Esophagus mucosa (tissue), 1 donor: ENCODE measurements around the gene OCA2. TPM values are rescaled to one million over a fixed set of nuclear protein-coding genes. Genes with fewer than 3 reads are reported as not detected.

Experiments used
- ATAC-seq: fragments of 200-7000 bp; cut with Tn5 transposase; one replicate; pipeline ENCODE4 v1.9.1; 2020
- total RNA-seq: library from RNA; stranded (reverse); gene quantifications from one replicate; pipeline ENCODE4 v1.2.4, GENCODE V29; 2023
- donor health status: DM: yes; HTN: yes; CAD: no.

Gene OCA2
- total RNA-seq, 1 donor from 2014 or later: 1.6 TPM

DNA sequence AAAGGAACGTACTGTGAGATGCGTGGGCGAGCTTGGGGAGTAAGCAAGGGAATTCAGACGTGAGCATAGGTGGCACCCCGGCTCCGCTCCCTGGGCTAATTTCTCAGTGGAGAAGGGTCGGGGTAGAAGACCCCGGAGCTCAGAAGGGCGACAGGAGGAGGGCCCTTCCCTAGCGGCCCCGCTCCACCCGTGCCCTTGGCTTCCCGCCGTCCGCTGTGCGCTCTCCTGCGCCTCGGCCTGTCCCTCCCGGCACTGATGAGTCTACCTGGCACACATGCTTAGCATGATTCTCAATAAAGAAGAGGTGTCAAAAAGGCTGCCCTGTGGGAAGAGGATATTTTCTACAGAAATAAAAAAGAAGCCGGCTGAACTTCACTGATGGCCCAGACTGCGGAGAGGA lies 292.7 kb downstream of the OCA2 start:
- no peak for ATAC-seq

DNA sequence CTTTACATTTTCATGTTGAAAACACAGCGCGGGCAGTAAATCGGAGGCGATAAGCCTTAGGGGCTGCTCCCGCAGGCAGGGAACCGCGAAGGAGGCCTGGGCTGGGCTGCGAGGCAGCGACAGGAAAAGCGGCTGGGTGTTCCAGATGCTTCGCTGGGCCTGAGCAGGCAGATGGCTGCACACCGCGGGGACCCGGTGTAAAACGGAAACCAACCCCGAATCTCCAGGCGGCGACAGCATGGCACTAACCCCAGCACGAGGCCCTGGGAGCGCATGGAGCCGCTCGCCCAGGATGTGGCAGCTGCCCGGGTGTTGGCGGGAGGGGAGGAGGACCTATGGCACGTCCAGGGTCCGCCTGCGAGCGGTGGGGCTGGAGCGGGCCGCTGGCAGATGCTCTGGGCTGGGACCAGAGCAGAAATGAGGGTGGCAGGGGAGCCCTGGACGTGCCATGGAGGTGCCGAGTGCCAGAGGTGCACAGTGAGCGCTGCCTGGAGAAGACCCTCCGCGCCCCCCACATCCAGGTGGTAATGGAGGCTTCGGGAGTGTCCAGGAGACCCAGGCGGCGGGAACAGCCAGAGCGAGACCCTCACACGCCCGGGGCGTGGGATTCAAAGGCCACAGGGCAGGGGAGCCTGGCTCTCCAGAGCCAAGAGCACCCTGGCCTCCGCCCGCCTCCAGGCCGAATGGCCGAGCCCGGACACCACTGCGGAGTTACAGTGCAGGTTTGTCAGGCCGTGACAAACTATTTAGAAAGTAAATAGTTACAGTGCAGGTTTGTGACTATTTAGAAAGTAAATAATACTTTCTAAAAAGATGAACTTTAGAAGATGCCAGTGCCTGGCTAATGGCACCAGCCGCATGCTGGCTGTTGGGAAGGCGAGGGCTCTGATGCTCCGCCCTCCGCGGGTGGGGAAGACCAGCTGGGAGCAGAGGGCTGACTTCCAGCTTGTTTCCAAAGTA lies 293.6 kb downstream of the OCA2 start:
- ATAC-seq: no peak

DNA sequence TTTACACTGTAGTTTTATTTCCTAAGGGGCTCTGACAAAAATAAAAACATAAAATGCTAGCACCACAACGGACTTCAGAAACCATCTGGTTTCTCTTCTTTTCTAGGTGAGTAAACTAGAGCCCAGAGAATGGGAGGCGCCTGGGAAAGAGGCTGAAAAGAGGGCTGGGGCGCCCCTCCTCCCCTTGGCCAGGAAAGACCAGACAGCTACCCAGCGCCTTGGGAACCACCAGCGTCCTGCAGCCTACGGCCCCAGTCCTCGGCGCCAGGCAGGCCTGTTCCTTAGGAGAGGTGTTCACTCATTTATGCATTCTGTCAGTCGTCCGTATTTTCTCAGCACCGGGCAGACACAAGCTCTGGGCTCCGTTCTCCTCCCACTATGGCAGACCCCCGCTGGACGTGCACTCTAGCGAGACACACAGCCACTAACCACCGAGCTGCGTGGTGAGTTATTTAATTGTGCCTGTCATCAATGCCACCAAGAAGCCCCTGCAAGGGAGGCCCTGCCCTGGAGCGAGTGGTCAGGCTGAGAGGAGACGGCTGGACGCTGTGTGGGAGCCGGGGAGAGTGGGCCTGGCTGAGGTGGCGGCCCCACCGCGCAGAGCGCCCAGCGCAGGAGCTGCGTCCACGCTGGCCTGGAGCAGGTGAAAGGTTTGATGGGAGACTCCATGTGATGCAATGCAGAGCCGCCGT lies 294.4 kb downstream of the OCA2 start:
- no peak for ATAC-seq

DNA sequence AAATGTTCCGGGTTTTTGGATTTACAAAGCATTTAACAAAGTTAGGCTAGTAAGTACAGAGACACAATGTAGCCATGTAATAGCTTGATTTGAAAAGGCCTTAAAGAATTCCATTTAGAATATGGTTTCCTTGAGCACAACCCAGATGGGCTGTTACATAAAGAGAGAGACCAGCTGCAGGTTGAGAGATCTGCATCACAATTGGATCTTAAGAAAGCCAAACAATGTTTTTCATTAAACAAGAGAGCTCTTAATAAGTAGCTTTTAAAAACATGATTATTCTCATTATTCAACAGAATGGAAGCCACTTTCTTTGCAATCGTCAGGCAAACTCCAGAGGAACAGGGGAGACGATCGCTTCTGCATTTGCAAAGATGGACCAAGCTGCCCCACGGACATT lies 300.3 kb downstream of the OCA2 start:
- no peak for ATAC-seq

- no peak for ATAC-seq
Observed at GRCh38 chr15:27797765-27798164, 301.4 kb downstream of the OCA2 start.

DNA sequence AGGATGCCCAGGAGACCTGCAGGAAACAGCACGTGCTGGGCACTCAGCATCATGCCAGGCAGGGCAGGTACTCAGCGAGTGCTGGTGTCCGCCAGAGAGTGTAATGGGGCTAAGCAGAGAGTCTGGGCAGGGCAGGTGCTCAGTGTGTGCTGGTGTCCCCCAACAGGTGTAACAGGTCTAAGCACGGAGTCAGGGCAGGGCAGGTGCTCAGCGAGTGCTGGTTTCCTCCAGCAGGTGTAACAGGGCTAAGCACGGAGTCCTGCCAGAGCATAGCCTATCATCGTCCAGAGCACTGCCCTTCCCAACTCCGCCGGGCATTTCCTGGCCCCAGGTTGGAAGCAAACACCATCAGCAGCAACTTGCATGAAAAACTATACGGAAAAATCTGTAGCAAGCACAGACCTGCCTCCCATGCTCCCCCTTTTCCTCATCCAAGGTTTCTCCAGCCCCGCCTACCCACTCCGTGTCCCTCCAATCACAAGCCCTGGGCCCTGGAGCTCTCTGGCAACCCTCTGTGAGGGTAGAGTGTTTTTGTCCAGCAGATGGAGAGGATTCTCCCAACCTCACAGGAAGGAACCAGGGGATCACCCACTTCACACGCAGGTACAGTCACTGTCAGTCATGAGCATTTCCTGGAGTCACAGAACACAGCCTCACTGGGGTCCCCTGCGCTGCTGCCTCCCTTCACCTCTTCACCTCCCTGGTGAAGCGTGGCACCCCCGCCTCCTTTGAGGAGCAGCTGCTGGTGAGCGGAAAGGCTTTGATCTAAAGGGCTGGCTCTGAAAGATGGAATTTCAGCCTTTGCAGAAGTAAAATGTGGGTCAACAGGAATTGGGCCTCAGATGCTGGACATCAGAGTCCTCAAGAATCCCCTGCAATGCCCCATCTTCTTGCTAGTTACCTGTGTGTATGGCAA lies 302.5 kb downstream of the OCA2 start:
- ATAC-seq: peak; percentile 96

DNA sequence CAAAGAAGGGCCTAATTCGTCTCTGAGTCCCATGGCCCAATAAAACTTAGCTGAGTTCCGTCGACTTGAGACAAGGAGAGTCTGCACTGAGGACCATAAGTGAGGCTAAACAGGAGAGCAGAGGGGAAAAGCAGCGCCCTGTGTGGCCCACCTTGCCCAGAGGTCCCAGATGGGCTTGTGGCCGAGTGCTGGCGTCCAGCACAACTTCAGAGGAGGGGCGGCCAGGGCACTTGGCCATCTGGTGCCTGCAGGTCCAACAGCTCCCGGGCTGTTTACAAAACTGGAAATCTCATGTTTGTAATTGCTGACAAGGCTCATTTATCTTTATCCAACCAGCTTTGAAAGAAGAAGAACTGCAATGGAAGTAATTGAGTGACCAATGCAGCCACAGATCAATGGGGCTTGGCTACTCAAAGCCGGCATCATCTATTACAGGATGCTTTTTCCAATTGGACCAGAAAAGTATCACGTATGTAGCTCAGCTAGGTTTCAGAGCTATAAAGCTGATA lies 306.3 kb downstream of the OCA2 start:
- ATAC-seq: no peak

GRCh38 chr15:27790270-27790669 lies 308.8 kb downstream of the OCA2 start:
- ATAC-seq: no peak

DNA sequence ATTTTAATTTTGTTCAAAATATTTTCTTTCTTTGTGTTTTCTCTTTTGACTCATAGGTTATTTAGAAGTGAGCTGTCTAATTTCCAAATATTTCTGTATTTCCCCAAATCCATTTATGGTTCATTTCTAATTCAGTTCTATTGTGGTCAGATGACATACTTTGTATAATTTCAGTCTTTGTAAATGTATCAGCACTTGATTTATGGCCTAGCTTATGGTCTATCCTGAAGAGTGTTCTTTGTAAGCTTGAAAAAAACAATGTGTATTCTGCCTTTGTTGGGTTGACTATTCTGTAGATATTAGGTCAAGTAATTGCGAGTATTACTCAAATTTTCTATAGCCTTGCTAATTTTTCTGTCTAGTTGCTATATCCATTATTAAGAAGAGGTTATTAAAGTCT lies 311.2 kb downstream of the OCA2 start:
- ATAC-seq: no peak

DNA sequence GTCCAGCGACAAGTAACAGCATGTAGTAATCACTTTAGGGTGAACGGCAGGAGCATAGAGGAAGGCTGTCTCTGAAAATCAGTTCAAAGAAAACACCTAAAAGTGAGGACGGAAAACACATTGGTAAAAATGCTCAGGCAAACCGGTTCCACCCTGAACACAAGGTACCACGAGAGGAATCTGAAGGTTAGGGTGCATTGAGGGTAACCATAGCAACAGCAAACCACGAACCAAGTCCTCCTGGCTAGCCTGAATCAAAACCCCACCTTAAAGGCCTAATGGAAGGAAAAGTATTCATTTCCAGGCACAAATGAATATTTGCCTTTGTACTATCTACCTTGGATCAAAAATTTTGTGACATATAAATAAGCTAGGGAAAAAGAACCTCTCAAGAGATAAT lies 315.0 kb downstream of the OCA2 start:
- ATAC-seq: no peak

DNA sequence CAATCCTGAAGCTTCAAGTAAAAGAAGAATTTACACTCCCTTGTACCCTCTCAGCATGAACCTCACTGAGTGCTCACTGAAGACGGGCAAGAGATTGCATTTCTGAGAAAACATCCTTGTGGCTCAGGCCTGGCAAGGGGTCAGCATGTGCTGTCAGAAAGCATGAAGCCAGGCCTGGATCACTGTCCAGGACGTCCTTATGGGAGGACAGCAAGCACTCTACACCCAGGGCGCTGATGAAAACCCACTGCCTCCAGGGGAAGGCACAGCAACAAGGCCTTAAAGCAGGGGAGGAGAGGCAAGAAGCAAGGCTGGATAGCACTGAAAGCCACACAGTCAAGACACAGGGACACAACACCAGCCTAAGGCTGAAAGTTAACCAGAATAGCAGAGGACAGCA lies 315.4 kb downstream of the OCA2 start:
- no peak for ATAC-seq

- ATAC-seq: no peak
Observed at GRCh38 chr15:27782125-27782524, 317.0 kb downstream of the OCA2 start.

DNA sequence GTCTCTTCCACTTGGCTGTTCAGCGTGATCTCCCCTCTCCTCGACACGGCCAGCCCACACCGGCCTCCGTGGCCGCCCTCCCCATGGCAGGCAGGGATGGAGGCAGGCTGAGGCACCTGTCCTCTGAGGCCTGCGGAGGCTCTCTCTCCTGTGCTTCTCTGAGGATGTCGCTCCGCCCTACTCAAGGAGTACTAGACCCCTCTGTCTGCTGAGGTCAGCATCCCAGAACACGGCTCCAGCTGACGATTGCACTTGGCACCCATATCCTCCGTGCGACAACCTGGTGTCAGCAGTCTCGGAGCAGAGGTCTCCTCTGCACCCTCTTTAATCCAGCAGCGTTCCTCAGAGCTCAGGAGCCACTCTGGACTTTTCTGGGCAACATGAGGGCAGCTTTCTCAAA lies 322.6 kb downstream of the OCA2 start:
- no peak for ATAC-seq

GRCh38 chr15:27774638-27775037 lies 324.5 kb downstream of the OCA2 start:
- ATAC-seq: no peak

- no peak for ATAC-seq
Observed at GRCh38 chr15:27774191-27774590, 324.9 kb downstream of the OCA2 start.

GRCh38 chr15:27771892-27772291 lies 327.2 kb downstream of the OCA2 start:
- no peak for ATAC-seq

- no peak for ATAC-seq
Observed at GRCh38 chr15:27770769-27771554, 328.2 kb downstream of the OCA2 start.

DNA sequence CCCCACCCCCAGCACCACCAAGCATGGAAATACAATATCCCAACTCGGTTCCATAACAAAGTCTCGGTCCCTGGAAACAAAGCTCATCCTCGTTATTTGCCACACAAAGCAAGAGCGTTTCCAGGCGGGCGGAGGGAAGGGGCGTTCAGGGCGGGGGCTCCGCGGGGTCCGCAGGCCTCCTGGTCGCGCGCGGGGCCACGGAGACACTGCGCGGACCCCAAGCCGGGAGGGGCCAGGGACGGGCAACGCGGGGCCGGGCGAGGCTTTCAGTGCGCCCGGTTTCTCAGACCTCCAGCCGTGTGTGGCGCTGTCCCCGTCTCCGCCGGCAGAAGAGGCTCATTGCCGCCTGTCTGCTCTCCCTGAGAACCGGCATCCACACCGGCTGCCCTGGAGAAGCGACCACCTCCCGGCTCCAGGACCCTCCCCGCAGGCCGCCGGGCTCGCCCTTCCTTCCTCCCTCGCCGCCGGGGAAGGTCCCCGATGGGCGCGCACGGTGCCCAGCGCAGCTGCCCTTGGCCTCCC lies 329.0 kb downstream of the OCA2 start:
- ATAC-seq: no peak

DNA sequence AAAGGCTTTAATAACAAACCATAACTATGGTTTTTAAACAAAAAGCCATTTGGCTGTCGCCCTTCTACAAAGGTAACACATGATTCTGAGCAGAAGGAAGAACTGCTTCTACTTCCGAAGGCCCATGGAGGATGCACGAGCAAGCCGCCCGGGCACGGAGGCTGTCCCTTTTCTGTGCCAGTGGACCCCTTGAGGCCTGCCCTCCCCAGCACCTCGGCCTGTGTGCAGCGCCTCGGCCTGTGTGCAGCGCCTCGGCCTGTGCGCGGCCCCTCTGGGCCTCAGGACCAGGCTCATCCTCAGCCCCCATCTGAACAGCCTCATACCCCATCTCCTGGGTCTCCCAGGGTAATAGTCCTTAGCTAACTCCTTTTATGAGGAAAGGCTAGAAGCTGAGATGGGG lies 329.5 kb downstream of the OCA2 start:
- ATAC-seq: no peak

GRCh38 chr15:27768732-27769475 lies 330.2 kb downstream of the OCA2 start:
- ATAC-seq: no peak
